Putamen (tissue), 1 donor: ENCODE results near the gene HLF.
A peak's percentile ranks its signal among the peaks of the same experiment; 100 is the strongest.

Experiments
- DNase-seq: peaks from one replicate; pipeline ENCODE4 v3.0.0-alpha.2; 2016; ENCODE audit warnings: low spot score

HLF gene

DNA sequence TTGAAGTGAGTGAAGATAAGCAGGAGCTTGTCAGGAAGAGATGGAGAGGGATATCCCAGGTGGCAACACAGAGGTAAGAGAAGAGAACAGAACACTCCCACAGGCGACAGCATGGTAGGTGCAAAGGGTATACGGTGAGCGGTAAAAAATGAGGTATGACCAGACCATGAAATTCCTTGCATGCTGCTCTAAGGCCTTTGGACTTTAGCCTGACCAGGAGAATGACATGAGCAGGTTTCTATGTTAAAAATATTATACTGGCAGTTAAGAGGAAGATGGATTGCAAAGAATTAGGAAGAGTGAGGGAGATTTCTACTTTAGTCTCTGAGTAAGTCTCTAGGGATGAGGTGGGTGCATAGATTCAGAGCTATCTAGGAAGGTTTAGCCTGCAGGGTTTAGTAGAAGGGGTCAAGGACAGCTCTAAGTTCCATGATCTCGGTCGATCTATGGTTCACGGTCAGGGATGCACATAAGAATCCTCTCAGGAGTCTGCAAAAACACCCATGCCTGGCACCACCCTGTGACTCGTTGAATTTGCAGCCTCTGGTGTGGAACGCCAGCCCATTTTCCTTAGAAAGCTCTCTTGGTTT is 65.7 kb downstream of the HLF start:
- DNase-seq = no peak

DNA sequence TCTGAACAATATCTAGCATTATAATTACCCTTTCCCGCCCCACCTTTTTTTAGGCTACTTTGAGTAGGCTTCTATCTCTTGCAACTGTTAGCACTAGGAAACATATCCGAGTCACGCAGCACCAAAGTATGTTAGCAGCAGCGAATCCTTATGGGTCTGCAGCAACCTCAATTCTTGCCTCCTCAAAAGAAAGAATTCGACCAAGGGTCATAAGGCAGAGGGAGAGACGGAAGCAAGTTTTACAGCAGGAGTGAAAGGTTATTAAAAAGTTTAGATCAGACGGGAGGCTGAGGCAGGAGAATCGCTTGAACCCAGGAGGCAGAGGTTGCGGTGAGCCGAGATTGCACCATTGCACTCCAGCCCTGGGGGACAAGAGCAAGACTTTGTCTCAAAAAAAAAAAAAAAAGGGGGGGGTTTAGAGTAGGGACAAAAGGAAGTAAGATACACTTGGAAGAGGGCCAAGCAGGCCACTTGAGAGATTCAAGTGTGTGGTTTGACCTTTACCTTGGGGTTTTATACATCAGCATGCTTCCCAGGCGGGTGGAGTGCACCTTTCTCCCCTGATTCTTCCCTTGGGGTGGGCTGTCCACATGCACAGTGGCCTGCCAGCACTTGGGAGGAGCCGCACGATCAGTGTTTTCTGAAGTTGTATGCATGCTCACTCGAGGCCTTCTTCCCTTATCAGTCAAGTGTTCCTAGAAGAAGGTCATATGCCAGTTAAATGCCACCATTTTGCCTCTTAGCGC is 67.7 kb downstream of the HLF start:
- no peak for DNase-seq

DNA sequence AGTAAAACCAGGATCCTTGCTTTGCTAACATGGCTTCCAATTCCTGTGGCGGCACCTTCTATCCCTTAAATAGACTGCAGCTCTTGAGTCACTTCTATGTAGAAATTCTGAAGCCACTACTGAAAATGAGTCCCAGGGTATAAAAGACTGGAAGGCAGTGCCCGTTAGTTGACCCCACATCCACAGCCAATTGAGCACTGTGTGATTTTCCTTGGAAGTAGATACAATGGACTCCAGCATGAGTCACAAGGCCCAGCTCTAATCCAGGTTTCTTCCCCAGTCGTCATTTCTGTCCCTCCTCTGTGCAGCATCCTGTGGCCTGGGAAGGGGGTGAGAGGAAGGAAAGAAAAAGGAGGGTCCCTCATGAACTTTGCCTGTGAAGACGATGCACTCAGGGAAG is 69.5 kb downstream of the HLF start:
- DNase-seq = no peak

GRCh38 chr17:55334881-55335540 is 70.3 kb downstream of the HLF start:
- no peak for DNase-seq

DNA sequence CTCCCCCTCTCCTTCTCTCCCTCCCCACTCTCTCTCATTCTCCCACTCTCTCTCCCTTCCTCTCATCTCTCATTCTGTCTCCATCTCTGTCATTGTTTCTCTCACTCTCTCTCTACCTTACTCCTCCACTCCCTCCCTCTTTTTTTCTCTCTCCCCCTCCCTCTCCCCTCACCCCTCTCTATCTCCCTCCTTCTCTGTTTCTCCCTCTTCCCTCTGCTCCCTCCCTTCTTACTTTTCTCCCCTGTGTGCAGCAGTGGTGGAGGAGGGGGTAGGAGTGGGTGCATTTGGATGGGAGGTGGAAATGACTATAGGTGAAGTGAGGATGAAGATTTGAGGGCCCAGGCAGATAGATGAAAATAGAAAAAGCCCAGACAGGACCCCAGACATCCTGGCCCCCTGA is 70.9 kb downstream of the HLF start:
- no peak for DNase-seq

GRCh38 chr17:55336426-55336825 is 71.7 kb downstream of the HLF start:
- DNase-seq = no peak

GRCh38 chr17:55340176-55340575 is 75.4 kb downstream of the HLF start:
- no peak for DNase-seq

GRCh38 chr17:55340686-55341085 is 75.9 kb downstream of the HLF start:
- DNase-seq = no peak

- no peak for DNase-seq
Observed at GRCh38 chr17:55341432-55341831, 76.7 kb downstream of the HLF start.

GRCh38 chr17:55342800-55343585 is 78.2 kb downstream of the HLF start:
- no peak for DNase-seq

- no peak for DNase-seq
Observed at GRCh38 chr17:55343900-55344513, 79.2 kb downstream of the HLF start.

- DNase-seq = no peak
Observed at GRCh38 chr17:55344514-55344997, 79.8 kb downstream of the HLF start.

DNA sequence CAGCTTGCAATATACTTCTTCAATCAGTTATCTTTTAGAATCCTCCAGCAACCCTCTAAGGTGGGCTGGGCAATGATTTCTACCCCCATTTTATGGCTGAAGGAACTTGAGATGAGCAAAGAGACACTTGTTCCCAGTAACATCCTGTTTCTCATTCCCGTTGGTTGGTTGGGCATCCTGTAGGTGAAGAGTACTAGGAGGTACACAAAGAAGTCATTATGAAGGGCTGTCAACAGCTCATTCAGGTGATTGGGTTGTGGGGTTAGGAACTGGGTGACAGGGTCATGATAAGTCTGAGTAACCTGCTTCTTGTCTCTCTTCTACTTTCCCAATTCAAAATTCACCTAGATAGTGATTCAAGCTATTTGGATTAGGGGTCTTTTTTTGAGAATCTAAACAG is 80.4 kb downstream of the HLF start:
- no peak for DNase-seq

GRCh38 chr17:55346658-55347057 is 81.9 kb downstream of the HLF start:
- DNase-seq = no peak

DNA sequence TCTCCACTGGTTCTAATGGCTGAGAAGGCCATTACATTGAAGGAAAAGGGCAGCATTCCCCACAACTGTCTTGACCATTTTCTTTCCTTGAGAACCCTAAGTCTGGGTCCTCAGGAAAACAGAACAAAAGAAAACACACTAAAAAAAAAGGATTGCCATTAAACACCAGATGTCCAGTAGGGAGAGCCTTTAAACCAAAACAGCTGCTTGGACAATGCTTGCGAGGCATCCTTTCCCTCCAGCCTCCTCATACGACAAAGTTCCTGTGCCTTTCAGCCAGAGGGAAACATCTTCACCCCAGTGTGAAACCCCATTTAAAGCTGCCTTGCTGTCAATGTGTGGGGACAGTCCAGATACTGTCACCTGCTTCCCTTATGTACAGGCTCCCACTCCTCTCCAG is 82.6 kb downstream of the HLF start:
- DNase-seq = no peak

DNA sequence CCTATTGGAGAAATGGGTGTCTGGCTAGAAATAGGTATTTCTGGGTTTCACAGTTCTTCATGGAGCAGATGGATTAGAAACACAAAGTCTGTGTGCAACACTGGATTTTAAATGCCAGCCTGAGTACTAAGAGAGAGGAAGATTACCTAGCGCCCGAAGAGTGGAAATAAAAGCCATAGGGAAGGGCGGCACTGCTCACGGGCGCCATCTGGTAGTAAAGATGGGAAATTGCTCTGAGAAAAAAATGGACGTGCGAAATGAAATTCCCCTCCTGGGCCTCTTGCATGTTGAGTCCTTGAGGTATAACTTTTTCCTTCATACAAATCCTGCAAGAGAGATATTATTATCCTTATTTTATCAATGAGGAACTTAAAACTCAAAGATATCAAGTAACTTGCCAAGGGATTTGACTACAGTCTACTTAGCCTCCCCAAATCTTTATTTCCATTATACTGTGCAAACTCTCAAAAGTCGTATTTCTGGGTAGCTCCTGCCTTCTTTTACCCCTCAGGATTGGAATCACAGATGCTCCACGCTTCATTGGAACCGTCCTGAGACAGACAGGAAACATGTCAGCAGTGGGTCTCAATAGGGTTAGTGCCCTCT is 84.1 kb downstream of the HLF start:
- DNase-seq = peak; percentile 52

GRCh38 chr17:55350825-55351205 is 86.1 kb downstream of the HLF start:
- no peak for DNase-seq

GRCh38 chr17:55351226-55351625 is 86.5 kb downstream of the HLF start:
- no peak for DNase-seq

DNA sequence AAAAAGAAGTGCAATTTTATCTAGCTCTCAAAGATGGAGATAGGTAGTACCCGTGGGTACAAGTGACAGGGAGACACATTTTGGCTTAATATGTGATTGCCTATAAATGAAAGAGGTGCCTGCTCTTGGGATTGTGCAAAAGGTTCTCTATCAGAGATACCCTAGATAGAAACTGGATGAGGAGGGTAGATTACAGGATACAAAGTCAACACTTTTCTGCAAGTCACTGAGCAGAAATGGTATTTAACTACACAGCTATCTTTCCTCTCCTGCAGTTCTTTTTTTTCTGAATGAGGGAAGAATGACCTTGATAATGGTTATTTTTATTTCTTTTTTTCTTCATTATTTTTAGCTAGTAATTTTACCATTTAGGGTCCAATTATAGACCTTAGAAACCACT is 89.2 kb downstream of the HLF start:
- DNase-seq = no peak

GRCh38 chr17:55354941-55355340 is 90.2 kb downstream of the HLF start:
- DNase-seq = no peak

DNA sequence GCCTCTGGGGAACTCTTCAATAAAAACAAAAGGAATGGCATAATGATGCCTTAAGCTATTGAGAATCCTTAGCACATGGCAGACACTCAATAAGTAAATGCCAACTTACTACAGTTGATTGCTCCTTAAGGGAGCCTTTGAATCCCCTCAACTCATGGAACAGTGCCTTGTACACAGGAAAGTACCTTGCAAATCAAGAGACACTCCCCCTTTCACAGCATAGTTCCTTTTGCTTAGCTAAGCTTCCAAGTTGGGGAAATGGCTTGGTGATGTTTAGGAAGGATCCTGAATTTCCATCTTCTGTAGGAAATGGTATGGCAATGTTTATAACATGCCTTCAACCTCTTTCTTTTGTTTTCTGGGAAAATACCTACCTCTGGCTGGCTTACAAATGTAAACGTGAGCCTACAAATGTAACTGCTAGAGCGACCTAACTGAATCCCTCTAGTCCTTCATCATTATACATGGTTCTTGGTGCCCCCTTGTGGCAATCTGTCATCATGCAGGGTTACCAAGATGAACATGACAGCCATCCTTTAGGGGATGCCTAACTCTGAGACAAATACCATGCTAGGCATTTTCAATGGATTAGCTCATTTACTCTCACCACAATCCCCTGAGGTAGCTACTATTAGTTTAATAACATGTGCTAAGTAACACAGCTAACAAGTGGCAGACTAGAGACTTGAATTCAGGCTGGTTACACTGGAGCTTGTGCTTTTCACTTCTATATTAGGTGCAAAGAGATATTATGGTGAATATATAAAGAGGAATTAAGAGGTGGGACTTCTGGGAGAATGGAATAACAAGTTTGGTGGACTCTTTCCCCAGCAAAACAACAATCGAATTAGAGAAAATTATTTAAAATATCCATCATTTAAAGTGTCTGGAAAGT is 91.9 kb downstream of the HLF start:
- DNase-seq = peak; percentile 70
